ENCODE results near the gene MAGEA9B. TPM values are rescaled to one million over a fixed set of nuclear protein-coding genes. Genes with fewer than 3 reads are reported as not detected.

MAGEA9B gene
- total and polyA plus RNA-seq, 2 experiments from 2014 or later = 0.33 TPM; not detected in 1

DNA sequence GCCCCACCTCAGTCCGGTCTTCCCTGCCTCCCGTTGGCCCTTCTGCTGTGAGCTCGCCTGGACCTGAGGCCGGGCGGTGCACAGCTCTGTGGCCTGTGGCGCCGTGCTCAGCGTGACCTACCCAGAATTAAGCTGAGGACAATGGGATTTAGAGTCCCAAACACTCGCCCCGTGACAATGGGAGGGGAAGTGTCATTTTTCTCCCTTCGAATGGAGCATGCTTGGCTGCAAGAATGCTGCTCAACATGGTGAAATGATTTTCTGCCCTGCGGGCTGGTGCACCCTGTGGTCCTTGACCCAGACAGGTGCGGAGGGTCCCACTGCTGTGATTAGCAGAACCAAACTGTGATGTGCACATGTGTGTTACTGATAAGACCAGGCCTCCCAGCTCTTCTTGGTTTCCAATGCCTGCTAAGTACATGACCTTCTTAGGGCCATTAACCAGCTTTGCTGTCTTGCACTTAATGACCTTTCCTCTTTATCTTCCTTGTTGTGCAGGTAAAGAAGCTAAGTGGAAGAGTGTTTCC, 45.7 kb downstream of the MAGEA9B start:
- Histone ChIP-seq H3K9me2 (replicated peaks; ENCODE audit: insufficient read depth) (no peaks in the 10 kb centered on the region), H3K27ac (peak overlapping the region; percentile 93), H3K4me2 (peak overlapping the region; percentile 78), H3K36me3 (replicated peaks; ENCODE audit: insufficient read depth, low read depth) (no peaks in the 10 kb centered on the region), H3K27me3 (no peaks in the 10 kb centered on the region), H4K20me1 (ENCODE audit: insufficient read depth, poor library complexity, severe bottlenecking) (no peaks in the 10 kb centered on the region), H3K4me1 (ENCODE audit: insufficient read depth) (no peaks in the 10 kb centered on the region), H3K9me3 (ENCODE audit: low read depth) (no peaks in the 10 kb centered on the region), H3K4me3 (peak overlapping the region; percentile 51), H3K79me2 (no peaks in the 10 kb centered on the region), H2AFZ (no peak overlapping the region)
- TF ChIP-seq EZH2phosphoT487 (IDR thresholded peaks at IDR 0.05; ENCODE audit: low read depth, severe bottlenecking, unreplicated experiment) (no peak), EZH2 (IDR thresholded peaks at IDR 0.05; ENCODE audit: borderline replicate concordance) (no peak)
- TF ChIP-seq, protein P1, sequence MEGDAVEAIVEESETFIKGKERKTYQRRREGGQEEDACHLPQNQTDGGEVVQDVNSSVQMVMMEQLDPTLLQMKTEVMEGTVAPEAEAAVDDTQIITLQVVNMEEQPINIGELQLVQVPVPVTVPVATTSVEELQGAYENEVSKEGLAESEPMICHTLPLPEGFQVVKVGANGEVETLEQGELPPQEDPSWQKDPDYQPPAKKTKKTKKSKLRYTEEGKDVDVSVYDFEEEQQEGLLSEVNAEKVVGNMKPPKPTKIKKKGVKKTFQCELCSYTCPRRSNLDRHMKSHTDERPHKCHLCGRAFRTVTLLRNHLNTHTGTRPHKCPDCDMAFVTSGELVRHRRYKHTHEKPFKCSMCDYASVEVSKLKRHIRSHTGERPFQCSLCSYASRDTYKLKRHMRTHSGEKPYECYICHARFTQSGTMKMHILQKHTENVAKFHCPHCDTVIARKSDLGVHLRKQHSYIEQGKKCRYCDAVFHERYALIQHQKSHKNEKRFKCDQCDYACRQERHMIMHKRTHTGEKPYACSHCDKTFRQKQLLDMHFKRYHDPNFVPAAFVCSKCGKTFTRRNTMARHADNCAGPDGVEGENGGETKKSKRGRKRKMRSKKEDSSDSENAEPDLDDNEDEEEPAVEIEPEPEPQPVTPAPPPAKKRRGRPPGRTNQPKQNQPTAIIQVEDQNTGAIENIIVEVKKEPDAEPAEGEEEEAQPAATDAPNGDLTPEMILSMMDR (IDR thresholded peaks at IDR 0.05; ENCODE audit: poor library complexity) = no peak
- WGBS (ENCODE audit: low lambda C conversion rate, missing lambda C conversion rate) = 43% methylated on average over 12 of the region's 13 CpGs
- DNase-seq (ENCODE audit: low spot score) = no peak

GRCh38 chrX:149540621-149541520, 46.4 kb downstream of the MAGEA9B start, which contains the start of gene EOLA1:
EOLA1 (plus strand) TSS chrX:149541012; CDS start chrX:149545631, 4,619 bp downstream.
- H3K36me3 ChIP-seq (replicated peaks; ENCODE audit: insufficient read depth, low read depth) = no peaks in the 10 kb centered on the region
- no peaks in the 10 kb centered on the region for H3K4me1 ChIP-seq (ENCODE audit: insufficient read depth)
- TF ChIP-seq EZH2 (IDR thresholded peaks at IDR 0.05; ENCODE audit: borderline replicate concordance) (no peak), EZH2phosphoT487 (IDR thresholded peaks at IDR 0.05; ENCODE audit: low read depth, severe bottlenecking, unreplicated experiment) (no peak)
- TF ChIP-seq, protein P1 (IDR thresholded peaks at IDR 0.05; ENCODE audit: poor library complexity) = no peak
- H3K9me2 ChIP-seq (replicated peaks; ENCODE audit: insufficient read depth) = no peaks in the 10 kb centered on the region
- DNase-seq (ENCODE audit: low spot score) = peak; percentile 87
- H4K20me1 ChIP-seq (ENCODE audit: insufficient read depth, poor library complexity, severe bottlenecking) = no peaks in the 10 kb centered on the region
- H3K4me3 ChIP-seq = peak within 1 kb of the TSS; percentile 58
- peak within 1 kb of the TSS; percentile 78 for H3K4me2 ChIP-seq
- H3K27ac ChIP-seq = peak within 1 kb of the TSS; percentile 93
- H3K27me3 ChIP-seq = no peaks in the 10 kb centered on the region
- H3K9me3 ChIP-seq (ENCODE audit: low read depth) = no peaks in the 10 kb centered on the region
- 52% methylated on average over 65 of the region's 71 CpGs for WGBS (ENCODE audit: low lambda C conversion rate, missing lambda C conversion rate)
- no peaks in the 10 kb centered on the region for H3K79me2 ChIP-seq
- peak within 1 kb of the TSS; percentile 53 for H2AFZ ChIP-seq

DNA sequence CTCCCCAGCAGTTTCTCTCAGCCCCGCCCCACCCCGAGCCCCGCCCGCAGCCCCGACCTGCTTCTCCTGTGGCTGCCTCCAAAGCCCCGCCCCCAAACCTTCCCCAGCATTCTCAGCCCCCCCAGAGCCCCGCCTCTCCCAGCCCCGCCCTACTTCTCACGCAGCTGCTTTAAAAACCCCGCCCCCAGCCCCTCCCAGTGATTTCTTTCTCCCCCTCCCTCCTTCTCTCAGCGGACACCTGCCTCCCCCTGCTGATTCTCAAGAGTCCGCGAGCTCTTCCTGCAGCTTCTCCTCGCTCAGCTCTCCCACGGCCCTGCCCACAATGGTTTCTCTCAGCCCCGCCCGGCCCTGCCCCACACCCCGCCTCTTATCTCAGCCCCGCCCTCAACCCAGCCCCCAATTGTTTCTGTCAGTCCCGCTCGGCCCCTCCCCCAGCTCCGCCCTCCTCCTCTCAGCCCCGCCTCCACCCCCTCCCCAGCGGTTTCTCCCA, 47.1 kb downstream of the MAGEA9B start:
- peak; percentile 96 for DNase-seq (ENCODE audit: low spot score)
- H3K36me3 ChIP-seq (replicated peaks; ENCODE audit: insufficient read depth, low read depth) = no peaks in the 10 kb centered on the region

More for the DNA sequence above, 47.1 kb downstream of the MAGEA9B start:
- no peak overlapping the region for H3K4me3 ChIP-seq
- 65% methylated on average over 5 of the region's 24 CpGs for WGBS (ENCODE audit: low lambda C conversion rate, missing lambda C conversion rate)
- H3K79me2 ChIP-seq = no peaks in the 10 kb centered on the region
- no peak for TF ChIP-seq EZH2 (IDR thresholded peaks at IDR 0.05; ENCODE audit: borderline replicate concordance)
- TF ChIP-seq EZH2phosphoT487 (IDR thresholded peaks at IDR 0.05; ENCODE audit: low read depth, severe bottlenecking, unreplicated experiment) = no peak
- TF ChIP-seq, protein P1 (IDR thresholded peaks at IDR 0.05; ENCODE audit: poor library complexity) = no peak
- H3K27me3 ChIP-seq = no peaks in the 10 kb centered on the region
- H3K27ac ChIP-seq = peak overlapping the region; percentile 93
- no peaks in the 10 kb centered on the region for H3K4me1 ChIP-seq (ENCODE audit: insufficient read depth)
- H3K4me2 ChIP-seq = peak overlapping the region; percentile 78
- H2AFZ ChIP-seq = peak overlapping the region; percentile 53
- H3K9me2 ChIP-seq (replicated peaks; ENCODE audit: insufficient read depth) = no peaks in the 10 kb centered on the region
- H4K20me1 ChIP-seq (ENCODE audit: insufficient read depth, poor library complexity, severe bottlenecking) = no peaks in the 10 kb centered on the region
- H3K9me3 ChIP-seq (ENCODE audit: low read depth) = no peaks in the 10 kb centered on the region

Measured in hepatocyte (in vitro differentiated cells).